LNCAP (cell line): Measurements from ENCODE around the gene ACSS2.

Experiments
- TF ChIP-seq, protein P1 (sequence below): fragments of 450-650 bp; IDR thresholded peaks from 2 replicates; pipeline ENCODE4 v1.5.1; 2017; ENCODE audit warnings: mild to moderate bottlenecking

ACSS2 gene

DNA sequence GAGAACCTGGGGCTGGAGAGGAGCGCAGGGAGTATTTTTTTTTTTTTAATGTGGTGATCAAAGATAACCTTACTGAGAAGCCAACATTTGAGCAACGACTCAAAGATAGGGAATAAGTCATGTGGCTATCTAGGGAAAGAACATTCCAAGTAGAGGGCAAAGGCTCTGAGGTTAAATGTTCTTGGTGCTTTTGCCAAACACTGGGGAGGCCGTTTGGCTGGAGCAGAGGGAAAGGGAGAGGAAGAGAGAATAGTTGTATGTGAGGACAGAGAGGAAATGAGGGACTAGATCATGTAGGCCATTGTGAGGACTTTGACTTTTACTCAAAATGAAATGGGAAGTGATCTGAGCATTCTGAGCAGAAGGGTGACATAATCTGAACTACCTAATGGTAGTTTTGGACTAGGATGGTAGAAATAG lies 27.8 kb downstream of the ACSS2 start:
- TF ChIP-seq, protein P1, sequence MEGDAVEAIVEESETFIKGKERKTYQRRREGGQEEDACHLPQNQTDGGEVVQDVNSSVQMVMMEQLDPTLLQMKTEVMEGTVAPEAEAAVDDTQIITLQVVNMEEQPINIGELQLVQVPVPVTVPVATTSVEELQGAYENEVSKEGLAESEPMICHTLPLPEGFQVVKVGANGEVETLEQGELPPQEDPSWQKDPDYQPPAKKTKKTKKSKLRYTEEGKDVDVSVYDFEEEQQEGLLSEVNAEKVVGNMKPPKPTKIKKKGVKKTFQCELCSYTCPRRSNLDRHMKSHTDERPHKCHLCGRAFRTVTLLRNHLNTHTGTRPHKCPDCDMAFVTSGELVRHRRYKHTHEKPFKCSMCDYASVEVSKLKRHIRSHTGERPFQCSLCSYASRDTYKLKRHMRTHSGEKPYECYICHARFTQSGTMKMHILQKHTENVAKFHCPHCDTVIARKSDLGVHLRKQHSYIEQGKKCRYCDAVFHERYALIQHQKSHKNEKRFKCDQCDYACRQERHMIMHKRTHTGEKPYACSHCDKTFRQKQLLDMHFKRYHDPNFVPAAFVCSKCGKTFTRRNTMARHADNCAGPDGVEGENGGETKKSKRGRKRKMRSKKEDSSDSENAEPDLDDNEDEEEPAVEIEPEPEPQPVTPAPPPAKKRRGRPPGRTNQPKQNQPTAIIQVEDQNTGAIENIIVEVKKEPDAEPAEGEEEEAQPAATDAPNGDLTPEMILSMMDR, result no peak

DNA sequence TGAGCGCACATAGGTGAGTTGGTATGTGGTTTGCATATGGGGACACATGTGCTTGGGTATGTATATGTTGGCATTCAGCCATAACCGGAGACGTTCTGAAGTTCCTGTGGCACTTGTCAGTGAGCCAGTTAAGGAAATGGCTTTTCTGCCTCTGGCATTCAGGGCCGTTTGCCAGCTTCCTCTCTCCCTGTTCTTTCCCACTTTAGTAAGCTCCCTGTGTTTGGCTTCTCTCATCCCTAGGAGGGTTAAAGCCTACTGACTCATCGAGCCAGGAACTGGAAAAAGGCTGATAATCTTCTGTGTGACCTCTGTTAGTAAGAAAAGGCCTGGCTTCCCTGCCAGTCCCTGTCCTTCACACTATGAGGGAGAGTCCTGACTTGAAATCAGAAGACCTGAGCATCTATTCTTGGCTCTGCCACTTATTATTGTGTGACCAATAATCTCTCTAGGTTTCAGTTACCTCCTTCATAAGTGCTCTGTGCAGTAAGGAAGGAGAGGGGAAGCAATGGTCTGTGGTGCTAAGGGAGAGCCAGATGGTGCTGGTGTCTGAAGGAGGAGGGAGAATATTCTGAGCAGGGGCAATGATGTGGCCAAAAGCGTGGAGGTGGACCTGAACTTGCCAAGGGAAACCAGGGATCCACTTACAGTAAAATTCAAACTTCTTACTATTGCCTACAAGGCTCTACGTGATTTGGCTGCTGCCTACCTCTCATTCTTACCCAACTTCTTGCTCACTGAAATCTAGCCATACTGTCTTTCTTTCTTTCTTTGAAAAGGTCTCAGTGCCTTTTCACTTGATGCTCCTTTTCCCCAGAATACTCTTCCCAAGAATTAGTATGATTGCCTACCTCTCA lies 31.4 kb downstream of the ACSS2 start:
- TF ChIP-seq, protein P1, result no peak

DNA sequence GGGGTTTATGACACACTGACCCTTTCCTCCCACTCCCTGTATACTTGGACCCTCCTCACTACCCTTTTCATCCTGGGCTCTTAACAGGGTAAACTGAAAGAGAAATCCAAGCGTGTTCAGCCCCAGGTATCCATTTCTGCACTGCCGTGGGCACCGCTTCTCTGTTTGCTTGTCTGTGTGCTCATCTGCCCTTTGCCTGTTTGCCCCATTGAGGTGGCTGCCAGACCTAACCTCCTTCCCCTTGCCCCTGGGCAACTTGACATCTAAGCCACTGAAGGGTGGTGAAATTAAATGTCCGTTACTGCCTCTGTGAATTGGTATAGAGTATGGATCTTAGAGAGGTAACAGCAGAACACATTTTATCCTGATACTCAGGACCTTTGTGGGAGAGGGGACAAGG lies 38.7 kb downstream of the ACSS2 start:
- TF ChIP-seq, protein P1, result no peak

DNA sequence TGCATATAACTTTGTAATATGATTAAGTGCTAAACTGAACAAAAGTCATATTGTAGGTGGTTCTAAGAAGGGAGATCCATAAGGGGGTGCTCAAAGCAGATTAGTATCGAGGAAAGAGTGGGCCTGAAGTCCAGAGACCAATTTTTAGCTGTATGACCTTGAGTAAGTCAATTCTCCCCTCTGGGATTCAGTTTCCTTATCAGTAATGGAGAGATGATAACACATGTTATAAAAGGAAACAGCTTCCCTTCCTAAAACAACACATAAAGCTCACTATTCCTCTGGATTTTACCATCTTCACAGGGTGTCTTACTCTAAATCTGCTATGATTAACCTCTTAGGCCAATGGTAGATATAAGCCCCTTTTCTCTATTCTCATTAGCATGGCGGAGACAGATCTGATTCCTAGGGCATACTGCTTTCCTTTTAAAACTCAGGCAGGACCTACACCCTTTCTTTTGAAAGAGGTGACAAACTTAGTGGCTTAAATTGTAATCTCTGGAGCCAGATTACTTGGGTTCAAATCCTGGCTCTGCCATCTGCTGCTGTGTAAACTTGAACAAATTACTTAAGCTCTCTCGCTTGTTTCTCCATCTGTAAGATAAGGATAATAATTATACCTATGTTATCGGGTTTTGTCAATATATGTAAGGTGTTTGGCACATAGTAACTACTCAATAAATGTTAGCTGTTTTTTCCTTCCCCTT lies 39.5 kb downstream of the ACSS2 start:
- TF ChIP-seq, protein P1, result no peak

DNA sequence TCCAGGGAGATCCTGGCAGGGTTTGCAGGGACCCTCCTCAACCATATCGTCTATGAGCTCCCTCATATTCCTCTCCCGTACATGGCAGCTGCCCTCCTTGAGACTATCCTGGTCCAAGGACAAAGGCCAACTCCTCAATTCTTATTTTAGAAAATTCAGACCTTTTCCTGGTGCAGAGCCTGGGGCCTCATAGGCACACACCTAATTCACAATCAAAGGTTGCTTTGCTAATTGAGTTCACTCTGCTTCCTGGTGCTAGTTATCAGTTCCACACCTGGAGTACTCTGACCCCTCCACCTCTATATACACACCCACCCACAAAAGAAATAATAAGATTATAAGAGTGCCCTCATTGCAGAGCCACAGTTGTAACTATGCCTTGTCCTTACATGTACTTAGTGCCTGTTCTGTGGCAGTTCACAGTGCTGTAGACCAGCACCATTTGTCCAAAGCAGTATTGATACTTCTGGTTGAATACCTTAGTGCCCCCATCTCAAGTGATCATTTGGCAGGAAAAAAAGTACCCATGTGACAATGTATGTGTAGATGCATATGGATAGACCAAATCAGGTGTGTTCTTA lies 40.5 kb downstream of the ACSS2 start:
- TF ChIP-seq, protein P1, result no peak

DNA sequence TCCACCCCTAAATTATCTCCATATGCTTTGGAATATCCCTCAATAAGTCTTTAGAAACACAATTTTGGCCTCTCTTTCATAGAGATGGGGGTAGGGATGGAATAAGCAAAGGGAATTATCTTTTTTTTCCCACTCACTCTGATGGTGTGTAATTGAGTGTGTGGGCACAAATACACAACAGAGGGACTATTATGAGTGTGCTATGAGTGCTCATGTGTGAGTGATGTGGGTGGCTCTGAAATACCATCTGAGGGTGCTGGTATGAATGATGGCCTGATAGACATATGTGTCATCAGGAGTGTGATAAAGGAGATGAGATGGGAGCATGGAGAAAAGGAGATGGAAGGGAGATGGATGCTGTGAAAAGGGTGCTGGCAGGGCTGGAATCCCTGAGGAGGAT lies 43.6 kb downstream of the ACSS2 start:
- TF ChIP-seq, protein P1, result no peak

DNA sequence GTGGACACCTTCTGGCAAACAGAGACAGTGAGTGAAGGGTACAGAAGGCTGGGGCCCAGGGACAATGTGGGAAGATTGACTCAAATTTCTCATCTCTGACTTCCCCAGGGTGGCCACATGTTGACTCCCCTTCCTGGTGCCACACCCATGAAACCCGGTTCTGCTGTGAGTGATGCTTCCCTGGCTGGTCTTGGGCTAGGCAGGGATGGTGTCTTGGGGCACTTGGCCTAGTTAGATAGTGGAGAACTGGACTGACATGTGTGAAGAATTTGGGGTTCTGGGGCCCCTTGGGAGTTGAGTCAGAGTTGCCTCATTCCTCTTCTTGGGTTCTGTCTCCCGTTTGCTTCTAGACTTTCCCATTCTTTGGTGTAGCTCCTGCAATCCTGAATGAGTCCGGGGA lies 45.0 kb downstream of the ACSS2 start:
- TF ChIP-seq, protein P1, result no peak
